ENCODE results near the gene ABI1.
"Not testable (repeated sequence)": the region's sequence is repeated elsewhere in the genome, so short reads cannot be mapped to it uniquely, and the experiment has no call there.

ABI1 gene

DNA sequence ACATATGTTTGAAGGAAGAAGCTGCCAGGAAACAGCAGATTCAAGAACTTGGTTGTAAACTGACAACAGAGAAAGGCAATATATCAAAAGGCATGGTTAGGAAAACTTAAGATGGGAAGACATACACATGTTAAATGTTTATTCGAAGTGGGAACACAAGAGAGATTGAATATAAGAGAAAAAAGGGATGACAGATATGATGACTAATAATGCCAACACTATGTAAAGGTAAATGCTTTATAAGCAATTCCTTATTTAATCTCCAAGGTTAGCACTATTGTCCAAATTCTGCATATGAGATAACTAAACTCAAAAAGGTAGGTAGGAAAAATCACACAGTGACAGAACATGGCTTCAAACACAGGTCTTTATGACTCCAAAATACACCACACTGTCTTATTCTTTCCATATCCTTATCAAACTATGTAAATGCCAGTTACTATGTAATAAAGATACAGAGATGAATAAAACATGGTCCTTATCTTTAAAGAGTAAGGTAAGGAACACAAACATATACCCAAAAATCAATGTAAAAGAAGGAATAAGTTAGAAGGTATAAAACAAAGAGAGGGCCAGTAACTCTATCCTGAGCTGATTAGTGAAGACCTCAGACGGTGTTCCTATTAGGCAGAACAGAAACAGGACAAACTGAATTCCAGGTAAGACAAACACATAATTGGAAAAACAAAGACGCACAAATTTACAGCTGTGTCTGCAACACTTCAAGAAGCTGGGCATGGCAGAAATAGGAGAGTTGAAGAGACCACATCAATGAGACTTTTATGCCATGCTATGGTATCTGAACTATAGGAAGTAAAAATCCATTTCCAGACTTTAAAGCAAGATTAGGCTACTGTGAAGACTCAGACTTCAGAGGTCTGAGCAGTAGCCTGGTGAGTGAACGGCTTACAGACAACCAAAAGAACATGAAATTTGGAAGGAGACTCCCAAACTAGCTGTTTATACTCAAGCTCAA is 56.1 kb downstream of the ABI1 start:
- no peak for DNase-seq

DNA sequence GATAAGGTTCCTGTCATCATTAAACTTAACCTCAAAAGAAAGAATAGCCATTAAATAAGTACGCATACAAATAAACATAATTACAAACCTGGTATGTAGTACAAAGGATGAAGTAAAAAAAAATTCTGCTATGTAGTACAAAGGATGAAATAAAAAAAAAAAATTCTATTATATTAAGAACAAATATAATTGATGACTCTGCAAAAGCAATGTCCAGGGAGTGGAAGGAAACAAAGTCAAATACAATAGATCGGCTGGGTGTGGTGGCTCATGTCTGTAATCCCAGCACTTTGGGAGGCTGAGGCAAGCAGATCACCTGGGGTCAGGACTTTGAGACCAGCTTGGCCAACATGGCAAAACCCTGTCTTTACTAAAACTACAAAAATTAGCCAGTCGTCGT is 56.9 kb downstream of the ABI1 start:
- DNase-seq = no peak

GRCh38 chr10:26802527-26802926 is 58.2 kb downstream of the ABI1 start:
- DNase-seq = no peak

DNA sequence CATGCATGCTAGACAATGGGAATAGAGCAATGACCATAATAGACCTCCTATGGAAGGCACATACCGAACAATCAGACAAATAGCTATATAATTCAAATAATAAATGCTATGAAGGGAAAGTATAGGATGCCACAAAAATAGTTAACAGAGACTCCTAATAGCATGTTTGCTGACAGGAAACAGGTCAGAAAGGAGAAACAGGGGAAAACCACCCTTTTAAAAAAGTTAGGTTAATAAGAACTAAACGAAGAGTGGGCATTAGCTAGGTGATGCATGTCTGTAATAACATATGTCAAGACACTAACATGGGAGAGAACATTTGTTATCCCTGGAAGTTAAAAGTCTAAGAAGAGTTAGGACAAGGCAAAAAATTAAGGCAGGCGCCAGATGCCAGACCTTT is 58.9 kb downstream of the ABI1 start:
- no peak for DNase-seq

- no peak for DNase-seq
Observed at GRCh38 chr10:26801274-26801673, 59.5 kb downstream of the ABI1 start.

DNA sequence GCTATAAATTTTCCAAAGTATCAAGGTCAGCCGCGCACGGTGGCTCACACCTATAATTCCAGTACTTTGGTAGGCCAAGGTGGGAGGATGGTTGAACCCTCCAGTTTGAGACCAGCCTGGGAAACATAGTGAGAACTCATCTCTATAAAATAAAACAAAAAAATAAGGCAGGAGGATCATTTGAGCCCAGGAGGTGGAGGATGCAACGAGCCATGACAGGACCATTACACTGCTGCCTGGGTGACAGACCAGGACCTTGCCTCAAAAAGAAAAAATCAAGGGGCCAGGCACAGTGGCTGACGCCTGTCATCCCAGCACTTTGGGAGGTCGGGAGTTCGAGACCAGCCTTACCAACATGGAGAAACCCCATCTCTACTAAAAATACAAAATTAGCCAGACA is 60.3 kb downstream of the ABI1 start:
- DNase-seq = no peak

GRCh38 chr10:26799342-26799741 is 61.4 kb downstream of the ABI1 start:
- no peak for DNase-seq

DNA sequence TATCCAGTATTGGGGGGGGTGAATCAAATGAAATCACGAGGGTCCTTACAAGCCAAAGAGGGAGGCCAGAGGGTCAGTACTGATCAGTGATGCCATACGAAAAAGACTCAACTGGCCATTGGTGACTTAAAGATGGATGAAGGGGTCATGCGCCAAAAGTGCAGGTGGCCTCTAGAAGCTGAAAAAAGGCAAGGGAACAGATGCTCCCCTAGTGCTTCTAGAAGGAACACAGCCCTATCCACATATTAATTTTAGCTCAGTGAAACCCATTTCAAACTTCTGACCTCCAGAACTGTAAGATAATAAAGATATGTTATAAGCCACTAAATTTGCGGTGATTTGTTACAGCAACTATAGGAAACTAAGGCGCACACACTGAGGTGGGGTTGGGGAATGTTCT is 62.5 kb downstream of the ABI1 start:
- no peak for DNase-seq

GRCh38 chr10:26797340-26797739 is 63.4 kb downstream of the ABI1 start:
- DNase-seq = no peak

- no peak for DNase-seq
Observed at GRCh38 chr10:26792758-26793495, 67.8 kb downstream of the ABI1 start.

- DNase-seq = no peak
Observed at GRCh38 chr10:26790221-26790995, 70.3 kb downstream of the ABI1 start.

- not testable (repeated sequence) for DNase-seq
Observed at GRCh38 chr10:26789779-26790178, 71.0 kb downstream of the ABI1 start.

- no peak for DNase-seq
Observed at GRCh38 chr10:26787362-26787761, 73.4 kb downstream of the ABI1 start.

- no peak for DNase-seq
Observed at GRCh38 chr10:26781797-26782196, 79.0 kb downstream of the ABI1 start.

GRCh38 chr10:26780793-26781601 is 79.8 kb downstream of the ABI1 start:
- no peak for DNase-seq

DNA sequence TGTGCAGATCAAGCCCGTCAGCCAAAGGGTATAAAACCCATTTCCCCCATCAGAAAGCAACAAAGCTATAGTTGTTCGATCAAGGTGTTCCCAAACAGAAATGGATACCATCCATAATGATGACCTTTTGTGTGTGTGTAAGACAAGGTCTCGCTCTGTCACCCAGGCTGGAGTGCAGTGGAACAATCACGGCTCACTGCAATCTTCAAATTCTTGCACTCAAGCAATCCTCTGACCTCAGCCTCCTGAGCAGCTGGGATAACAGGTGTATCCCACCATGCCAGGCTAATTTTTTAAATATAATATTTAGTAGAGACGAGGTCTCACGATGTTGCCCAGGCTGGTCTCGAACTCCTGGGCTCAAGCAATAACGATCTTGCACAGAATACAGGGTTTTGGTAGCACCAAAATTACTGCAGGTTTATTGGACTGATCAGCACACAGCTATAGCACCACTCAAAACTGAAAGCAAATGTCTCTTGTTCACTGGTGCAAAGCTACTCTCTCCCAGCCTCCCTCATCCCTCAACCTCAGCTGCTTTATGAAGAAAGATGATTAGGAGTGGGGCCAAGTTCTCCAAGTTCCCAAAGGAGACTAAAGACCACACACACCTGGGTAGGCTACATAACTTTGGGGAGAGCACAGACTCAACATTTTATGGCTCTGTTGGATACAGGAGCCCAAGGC is 80.5 kb downstream of the ABI1 start:
- DNase-seq = no peak

- no peak for DNase-seq
Observed at GRCh38 chr10:26779176-26779860, 81.4 kb downstream of the ABI1 start.

- no peak for DNase-seq
Observed at GRCh38 chr10:26777686-26778085, 83.1 kb downstream of the ABI1 start.

GRCh38 chr10:26776258-26776657 is 84.5 kb downstream of the ABI1 start:
- no peak for DNase-seq

DNA sequence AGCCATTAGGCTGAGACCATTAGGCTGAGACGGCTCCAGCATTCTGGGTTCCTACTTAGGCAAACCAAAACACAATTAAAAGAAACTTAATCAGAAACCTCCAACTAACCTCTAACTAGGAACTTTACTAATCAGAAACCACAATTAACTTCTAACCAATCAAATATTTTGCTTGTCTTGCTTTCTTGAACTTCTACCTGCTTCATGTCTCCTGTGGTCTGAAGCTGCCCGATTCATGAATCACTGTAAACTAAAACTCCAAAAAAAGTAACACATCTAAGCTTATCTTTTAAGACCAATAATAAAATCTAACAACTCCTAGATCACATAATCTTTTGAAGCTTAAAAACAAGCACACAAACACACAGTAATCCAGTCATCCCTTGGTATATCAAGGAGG is 87.1 kb downstream of the ABI1 start:
- DNase-seq = no peak

- no peak for DNase-seq
Observed at GRCh38 chr10:26770069-26770468, 90.7 kb downstream of the ABI1 start.

Measured in T-helper 9 cell (primary cell).